B cell (primary cell): ENCODE measurements around the gene WDR1. TPM values are rescaled to one million over a fixed set of nuclear protein-coding genes. Genes with fewer than 3 reads are reported as not detected.

Experiments used
- ATAC-seq: fragments of 200-7000 bp; cut with Tn5 transposase; one replicate; pipeline ENCODE4 v1.10.0; 2021; ENCODE audit warnings: low read depth, mild to moderate bottlenecking, moderate number of reproducible peaks, moderate library complexity
- CTCF ChIA-PET: fragments of 350-600 bp; sonication (Branson Sonifier 250); formaldehyde crosslinking; loops from one replicate; lab custom pipeline; 2021; ENCODE audit warnings: antibody characterized with exemption, inconsistent platforms; lab: Charles Lee
- POLR2A ChIA-PET: fragments of 350-600 bp; sonication (Branson Sonifier 250); formaldehyde crosslinking; loops from one replicate; lab custom pipeline; 2021; ENCODE audit warnings: antibody characterized with exemption; lab: Charles Lee
- DNase-seq: peaks from one replicate; pipeline ENCODE4 v3.0.0; 2013
- H2AFZ ChIP-seq: 2 replicates; pipeline ENCODE4 v1.6.1; 2012; ENCODE audit warnings: mild to moderate bottlenecking, low read depth, low read length; ENCODE audit not compliant: insufficient read depth, poor library complexity, severe bottlenecking
- H3K27ac ChIP-seq, 2 donors: 1 replicate in 1 of 2; 2 replicates in 1 of 2; pipeline ENCODE4 v1.5.1; 2012 to 2013; ENCODE audit warnings: low read length in 2 of 2, mild to moderate bottlenecking in 2 of 2, moderate library complexity in 1 of 2
- H3K27me3 ChIP-seq, 4 experiments: fragments of 200-600 bp in 1 of 4; sonication (generic) in 1 of 4; replicated peaks in 1 of 4; 1 replicate in 2 of 4; 2 replicates in 2 of 4; pipeline versions ENCODE4 v1.6.1 to v1.7.0; 2013 to 2016; ENCODE audit warnings: low read length in 3 of 4, mild to moderate bottlenecking in 2 of 4, mixed read lengths in 1 of 4, moderate library complexity in 1 of 4; ENCODE audit not compliant: insufficient read depth in 4 of 4, control insufficient read depth in 3 of 4; ENCODE audit errors: control extremely low read depth in 1 of 4
- H3K36me3 ChIP-seq, 2 experiments: replicated peaks in 1 of 2; 1 replicate in 1 of 2; 2 replicates in 1 of 2; pipeline versions ENCODE4 v1.6.1 to v1.7.1; 2013; ENCODE audit warnings: low read length in 1 of 2; ENCODE audit not compliant: insufficient read depth in 2 of 2, control insufficient read depth in 1 of 2; ENCODE audit errors: control extremely low read depth in 1 of 2, extremely low read depth in 1 of 2
- H3K4me1 ChIP-seq, 2 donors: fragments of 200-600 bp in 1 of 2; sonication (generic) in 1 of 2; 1 replicate in 1 of 2; 2 replicates in 1 of 2; pipeline versions ENCODE4 v1.5.1 to v1.6.1; 2013 to 2017; ENCODE audit warnings: low read length in 2 of 2; ENCODE audit not compliant: control insufficient read depth in 2 of 2, insufficient read depth in 2 of 2
- H3K4me2 ChIP-seq: replicated peaks from 2 replicates; pipeline ENCODE3; 2012; ENCODE audit warnings: mild to moderate bottlenecking, low read depth, low read length; ENCODE audit not compliant: poor library complexity, severe bottlenecking
- H3K4me3 ChIP-seq, 5 experiments: fragments of 200-600 bp in 1 of 5; sonication (generic) in 1 of 5; 1 replicate in 3 of 5; 2 replicates in 2 of 5; pipeline versions ENCODE4 v1.5.1 to v1.7.0; 2011 to 2016; ENCODE audit warnings: low read length in 4 of 5, mild to moderate bottlenecking in 4 of 5, low read depth in 2 of 5, control low read depth in 1 of 5, moderate library complexity in 1 of 5; ENCODE audit not compliant: insufficient read depth in 1 of 5; ENCODE audit errors: control extremely low read depth in 1 of 5, extremely low read depth in 1 of 5
- H3K79me2 ChIP-seq: fragments of 200-600 bp; sonication (generic); one replicate; pipeline ENCODE4 v1.6.0; 2016; ENCODE audit warnings: low read length; ENCODE audit not compliant: control insufficient read depth, insufficient read depth
- H3K9ac ChIP-seq: fragments of 200-600 bp; sonication (generic); 2 replicates; pipeline ENCODE4 v1.6.1; 2017; ENCODE audit warnings: mild to moderate bottlenecking, low read length, moderate library complexity
- H3K9me3 ChIP-seq, 3 donors: one replicate each; pipeline versions ENCODE4 v1.6.1 to v1.7.1; 2013; ENCODE audit warnings: low read length in 2 of 3; ENCODE audit not compliant: control insufficient read depth in 2 of 3, insufficient read depth in 1 of 3; ENCODE audit errors: control extremely low read depth in 1 of 3
- H4K20me1 ChIP-seq: 2 replicates; pipeline ENCODE4 v1.6.0; 2012; ENCODE audit warnings: mild to moderate bottlenecking, low read length; ENCODE audit not compliant: insufficient read depth, control insufficient read depth, poor library complexity, severe bottlenecking
- H3K27ac Mint-ChIP-seq: one replicate; pipeline ENCODE4 v1.8.0; 2021; ENCODE audit warnings: mixed read lengths
- H3K27me3 Mint-ChIP-seq: one replicate; pipeline ENCODE4 v1.8.0; 2021; ENCODE audit warnings: mixed read lengths
- H3K4me1 Mint-ChIP-seq: one replicate; pipeline ENCODE4 v1.8.0; 2021; ENCODE audit warnings: mixed read lengths
- H3K4me3 Mint-ChIP-seq: one replicate; pipeline ENCODE4 v1.8.0; 2021; ENCODE audit warnings: mixed read lengths
- H3K9me3 Mint-ChIP-seq: one replicate; pipeline ENCODE4 v1.8.0; 2022; ENCODE audit warnings: mixed read lengths; ENCODE audit not compliant: insufficient read depth
- EZH2 ChIP-seq: IDR thresholded peaks from 2 replicates; pipeline ENCODE4 v1.6.1; 2012; ENCODE audit warnings: borderline replicate concordance, low read depth, mild to moderate bottlenecking, moderate library complexity, low read length; ENCODE audit not compliant: insufficient read depth, poor library complexity, severe bottlenecking
- WGBS: methylation state at CpG from one replicate; pipeline ENCODE4 v1.1.5; 2013; ENCODE audit warnings: missing lambda C conversion rate; ENCODE audit not compliant: insufficient coverage; 5-methylcytosine and 5-hydroxymethylcytosine counted together
- intact Hi-C: fragments of 100-400 bp; cut with micrococcal nuclease; formaldehyde crosslinking; loops from one replicate; pipeline ENCODE4 v1.10.0; 2022
- polyA plus RNA-seq: library from polyadenylated mRNA; depleted of rRNA; stranded (reverse); fragments of >200 nt; gene quantifications from 2 replicates; pipeline ENCODE4 v1.2.3, GENCODE V29; 2012
- total RNA-seq, 2 donors: library from RNA; stranded (reverse); fragments of 120-200 nt in 1 of 2; gene quantifications; 1 replicate in 1 of 2; 2 replicates in 1 of 2; pipeline versions ENCODE4 v1.2.3 to v1.2.4, GENCODE V29; 2013 to 2022
- TF ChIP-seq, protein P1 (sequence below): fragments of 200-600 bp; IDR thresholded peaks from one replicate; pipeline ENCODE4 v1.8.0; 2022; ENCODE audit warnings: antibody characterized with exemption, mild to moderate bottlenecking

The WDR1 gene
- total and polyA plus RNA-seq, 2 donors (not counting 1 experiment from before 2014, with no cell fraction given) = 134 to 217 TPM

- Histone ChIP-seq H3K27me3 (no peaks in the 10 kb centered on the region), H3K79me2 (no peaks in the 10 kb centered on the region), H4K20me1 (no peaks in the 10 kb centered on the region), H2AFZ (no peak overlapping the region), H3K4me3 (no peak overlapping the region), H3K4me2 (no peak overlapping the region), H3K9me3 (peaks cover 0 to 5% (median 0%) of the 10 kb centered on the region in 3 donors), H3K36me3 (peaks cover 0 to 3% of the 10 kb centered on the region in 2 experiments), H3K4me1 (no peaks in the 10 kb centered on the region), H3K9ac (no peak overlapping the region), H3K27ac (no peak overlapping the region)
- DNase-seq (no peak), ATAC-seq (no peak)
- no peaks in the 10 kb centered on the region for H3K4me1 Mint-ChIP-seq
- ChIA-PET POLR2A (interaction anchor here (0.6 kb wide), 1 partner anchor 62 kb away, joined by 3 read pairs; no protein-coding TSS in a partner anchor), CTCF (no interaction called here)
- no peak overlapping the region for H3K27ac Mint-ChIP-seq
- intact Hi-C loops = no loop called here
- peaks cover 3% of the 10 kb centered on the region for H3K27me3 Mint-ChIP-seq
- WGBS = 90% methylated on average over 2 of the region's 4 CpGs
- H3K9me3 Mint-ChIP-seq = no peaks in the 10 kb centered on the region
- no peak overlapping the region for H3K4me3 Mint-ChIP-seq
- TF ChIP-seq, protein P1, sequence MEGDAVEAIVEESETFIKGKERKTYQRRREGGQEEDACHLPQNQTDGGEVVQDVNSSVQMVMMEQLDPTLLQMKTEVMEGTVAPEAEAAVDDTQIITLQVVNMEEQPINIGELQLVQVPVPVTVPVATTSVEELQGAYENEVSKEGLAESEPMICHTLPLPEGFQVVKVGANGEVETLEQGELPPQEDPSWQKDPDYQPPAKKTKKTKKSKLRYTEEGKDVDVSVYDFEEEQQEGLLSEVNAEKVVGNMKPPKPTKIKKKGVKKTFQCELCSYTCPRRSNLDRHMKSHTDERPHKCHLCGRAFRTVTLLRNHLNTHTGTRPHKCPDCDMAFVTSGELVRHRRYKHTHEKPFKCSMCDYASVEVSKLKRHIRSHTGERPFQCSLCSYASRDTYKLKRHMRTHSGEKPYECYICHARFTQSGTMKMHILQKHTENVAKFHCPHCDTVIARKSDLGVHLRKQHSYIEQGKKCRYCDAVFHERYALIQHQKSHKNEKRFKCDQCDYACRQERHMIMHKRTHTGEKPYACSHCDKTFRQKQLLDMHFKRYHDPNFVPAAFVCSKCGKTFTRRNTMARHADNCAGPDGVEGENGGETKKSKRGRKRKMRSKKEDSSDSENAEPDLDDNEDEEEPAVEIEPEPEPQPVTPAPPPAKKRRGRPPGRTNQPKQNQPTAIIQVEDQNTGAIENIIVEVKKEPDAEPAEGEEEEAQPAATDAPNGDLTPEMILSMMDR = no peak
- no peak for TF ChIP-seq EZH2
Measured at GRCh38 chr4:10054571-10055041, 62.0 kb downstream of the WDR1 start.

DNA sequence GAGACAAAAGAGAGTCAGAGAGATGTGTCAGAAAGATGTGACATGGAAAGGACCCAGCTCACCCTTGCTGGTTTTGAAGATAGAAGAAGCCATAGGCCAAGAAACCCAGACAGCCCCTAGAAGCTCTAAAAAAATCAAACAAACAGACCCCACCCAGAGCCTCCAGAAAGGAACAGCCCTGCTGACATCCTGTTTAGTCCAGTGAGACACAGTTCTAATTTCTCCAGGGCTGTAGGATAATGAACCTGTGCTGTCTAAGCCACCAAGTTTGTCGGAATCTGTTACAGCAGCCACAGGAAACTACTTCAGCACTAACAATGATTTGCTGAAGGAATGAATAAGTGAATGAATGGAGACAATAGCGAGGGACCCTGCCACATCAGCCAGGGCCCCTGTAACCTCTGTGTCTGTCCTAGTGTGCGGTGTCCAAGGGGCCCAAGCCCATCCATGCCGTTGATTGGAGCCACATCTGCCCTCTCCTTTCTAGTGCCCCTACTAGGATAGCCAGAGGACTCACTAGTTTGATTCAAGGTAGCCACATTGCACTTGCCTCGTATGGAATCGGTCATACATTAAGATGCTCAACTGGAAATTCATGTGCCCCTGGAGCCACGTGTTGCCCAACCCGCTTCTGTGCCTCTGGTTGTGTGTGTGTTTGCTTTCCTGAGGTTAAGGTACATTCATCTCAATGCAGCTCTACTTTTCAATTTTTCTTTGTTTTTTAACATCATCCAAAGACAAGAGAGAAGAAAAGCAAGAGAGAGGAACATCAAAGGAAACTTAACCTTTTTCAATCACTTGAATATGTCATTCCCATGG, 62.8 kb downstream of the WDR1 start:
- DNase-seq (no peak), ATAC-seq (no peak)
- 97% methylated on average over 5 of the region's 8 CpGs for WGBS
- Mint-ChIP-seq H3K27me3 (peaks cover 9% of the 10 kb centered on the region), H3K27ac (no peak overlapping the region), H3K4me1 (no peaks in the 10 kb centered on the region), H3K4me3 (no peak overlapping the region), H3K9me3 (no peaks in the 10 kb centered on the region)
- Histone ChIP-seq H3K4me3 (no peak overlapping the region), H2AFZ (no peak overlapping the region), H3K27me3 (no peaks in the 10 kb centered on the region), H3K9ac (no peak overlapping the region), H3K4me1 (no peaks in the 10 kb centered on the region), H3K27ac (no peak overlapping the region), H3K79me2 (no peaks in the 10 kb centered on the region), H3K36me3 (peaks cover 0 to 3% of the 10 kb centered on the region in 2 experiments), H3K9me3 (peaks cover 0 to 4% (median 0%) of the 10 kb centered on the region in 3 donors), H4K20me1 (no peaks in the 10 kb centered on the region), H3K4me2 (no peak overlapping the region)
- intact Hi-C loops = no loop called here
- no peak for TF ChIP-seq EZH2
- TF ChIP-seq, protein P1 = no peak
- ChIA-PET CTCF (no interaction called here), POLR2A (no interaction called here)
